Thoracic aorta (tissue), 2 donors: ENCODE measurements around the gene ADAMTS12. TPM values are rescaled to one million over a fixed set of nuclear protein-coding genes. Genes with fewer than 3 reads are reported as not detected.
A peak's percentile ranks its signal among the peaks of the same experiment; 100 is the strongest.

Source experiments
- ATAC-seq: fragments of 150-250 bp; one replicate; pipeline ENCODE4 v1.8.0; 2017; ENCODE audit warnings: low read depth; ENCODE audit not compliant: insufficient number of reproducible peaks, low FRiP score
- DNase-seq: peaks from one replicate; pipeline ENCODE4 v3.0.0-alpha.2; 2020; ENCODE audit warnings: low spot score
- H3K27ac ChIP-seq, 2 donors: fragments of 200-600 bp; sonication (generic); 1 replicate in 1 of 2; 2 replicates in 1 of 2; pipeline ENCODE4 v1.5.1; 2016; ENCODE audit warnings: mild to moderate bottlenecking in 2 of 2, moderate library complexity in 2 of 2
- H3K27me3 ChIP-seq: fragments of 200-600 bp; sonication (generic); replicated peaks from 2 replicates; pipeline ENCODE4 v1.6.0; 2016; ENCODE audit warnings: mild to moderate bottlenecking; ENCODE audit not compliant: insufficient read depth
- H3K36me3 ChIP-seq: fragments of 200-600 bp; sonication (generic); one replicate; pipeline ENCODE4 v1.5.1; 2016
- H3K4me1 ChIP-seq, 2 donors: fragments of 200-600 bp; sonication (generic); 1 replicate in 1 of 2; 2 replicates in 1 of 2; pipeline versions ENCODE4 v1.5.1 to v1.6.0; 2016; ENCODE audit warnings: low read depth in 2 of 2, mild to moderate bottlenecking in 1 of 2; ENCODE audit not compliant: control insufficient read depth in 1 of 2
- H3K4me3 ChIP-seq: fragments of 200-600 bp; sonication (generic); 2 replicates; pipeline ENCODE4 v1.5.1; 2016; ENCODE audit warnings: mild to moderate bottlenecking
- H3K9me3 ChIP-seq: fragments of 200-600 bp; sonication (generic); 2 replicates; pipeline ENCODE4 v1.5.1; 2016
- total RNA-seq, 2 donors: library from RNA; depleted of rRNA; stranded (reverse); fragments of >200 nt; gene quantifications; one replicate each; pipeline versions ENCODE4 v1.1.0 to v1.2.3, GENCODE V29; 2016
- TF ChIP-seq, protein P1 (sequence below): fragments of 200-600 bp; sonication (generic); IDR thresholded peaks from one replicate; pipeline ENCODE4 v1.5.1; 2019; ENCODE audit warnings: antibody characterized with exemption

ADAMTS12 gene
- total RNA-seq, 2 donors from 2014 or later = 7.3 to 8.0 TPM

GRCh38 chr5:33903118-33903517 is 11.3 kb upstream of the ADAMTS12 start:
- ATAC-seq (no peak), DNase-seq (no peak)
- no peaks in the 10 kb centered on the region for H3K36me3 ChIP-seq
- H3K27me3 ChIP-seq = no peaks in the 10 kb centered on the region
- TF ChIP-seq, protein P1, sequence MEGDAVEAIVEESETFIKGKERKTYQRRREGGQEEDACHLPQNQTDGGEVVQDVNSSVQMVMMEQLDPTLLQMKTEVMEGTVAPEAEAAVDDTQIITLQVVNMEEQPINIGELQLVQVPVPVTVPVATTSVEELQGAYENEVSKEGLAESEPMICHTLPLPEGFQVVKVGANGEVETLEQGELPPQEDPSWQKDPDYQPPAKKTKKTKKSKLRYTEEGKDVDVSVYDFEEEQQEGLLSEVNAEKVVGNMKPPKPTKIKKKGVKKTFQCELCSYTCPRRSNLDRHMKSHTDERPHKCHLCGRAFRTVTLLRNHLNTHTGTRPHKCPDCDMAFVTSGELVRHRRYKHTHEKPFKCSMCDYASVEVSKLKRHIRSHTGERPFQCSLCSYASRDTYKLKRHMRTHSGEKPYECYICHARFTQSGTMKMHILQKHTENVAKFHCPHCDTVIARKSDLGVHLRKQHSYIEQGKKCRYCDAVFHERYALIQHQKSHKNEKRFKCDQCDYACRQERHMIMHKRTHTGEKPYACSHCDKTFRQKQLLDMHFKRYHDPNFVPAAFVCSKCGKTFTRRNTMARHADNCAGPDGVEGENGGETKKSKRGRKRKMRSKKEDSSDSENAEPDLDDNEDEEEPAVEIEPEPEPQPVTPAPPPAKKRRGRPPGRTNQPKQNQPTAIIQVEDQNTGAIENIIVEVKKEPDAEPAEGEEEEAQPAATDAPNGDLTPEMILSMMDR = no peak
- H3K4me3 ChIP-seq = no peak overlapping the region
- peaks cover 10% of the 10 kb centered on the region for H3K9me3 ChIP-seq
- H3K27ac ChIP-seq = no peak overlapping the region
- H3K4me1 ChIP-seq = no peaks in the 10 kb centered on the region

DNA sequence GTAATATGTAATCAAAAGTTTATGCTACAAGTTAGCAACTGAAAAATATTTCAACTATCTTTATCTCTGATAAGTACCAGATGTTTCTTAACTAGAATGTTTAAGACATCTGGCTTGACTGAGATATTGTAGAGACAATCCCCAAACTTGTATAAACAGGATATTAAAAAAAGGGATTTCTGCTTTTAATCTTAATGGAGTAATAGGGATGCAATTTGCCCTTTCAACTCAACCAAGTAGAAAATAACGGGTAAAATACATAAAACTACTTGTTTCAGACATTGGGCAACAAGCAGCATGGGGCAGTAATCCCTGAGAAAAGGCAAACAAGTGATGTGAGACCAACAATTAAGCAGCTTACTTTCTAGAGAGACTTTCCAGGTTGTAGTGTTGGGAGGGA is 9.4 kb upstream of the ADAMTS12 start:
- DNase-seq = no peak
- H3K4me1 ChIP-seq = no peaks in the 10 kb centered on the region
- TF ChIP-seq, protein P1 = no peak
- no peak overlapping the region for H3K27ac ChIP-seq
- H3K27me3 ChIP-seq = no peaks in the 10 kb centered on the region
- H3K36me3 ChIP-seq = no peaks in the 10 kb centered on the region
- no peak overlapping the region for H3K4me3 ChIP-seq
- peaks cover 5% of the 10 kb centered on the region for H3K9me3 ChIP-seq
- no peak for ATAC-seq

GRCh38 chr5:33894566-33894965 is 2.8 kb upstream of the ADAMTS12 start:
- ATAC-seq (no peak), DNase-seq (no peak)
- Histone ChIP-seq H3K27me3 (no peaks in the 10 kb centered on the region), H3K9me3 (no peaks in the 10 kb centered on the region), H3K36me3 (no peaks in the 10 kb centered on the region), H3K4me1 (peaks cover 13 to 27% of the 10 kb centered on the region in 2 donors), H3K4me3 (no peak overlapping the region), H3K27ac (no peak overlapping the region)
- TF ChIP-seq, protein P1 = no peak

DNA sequence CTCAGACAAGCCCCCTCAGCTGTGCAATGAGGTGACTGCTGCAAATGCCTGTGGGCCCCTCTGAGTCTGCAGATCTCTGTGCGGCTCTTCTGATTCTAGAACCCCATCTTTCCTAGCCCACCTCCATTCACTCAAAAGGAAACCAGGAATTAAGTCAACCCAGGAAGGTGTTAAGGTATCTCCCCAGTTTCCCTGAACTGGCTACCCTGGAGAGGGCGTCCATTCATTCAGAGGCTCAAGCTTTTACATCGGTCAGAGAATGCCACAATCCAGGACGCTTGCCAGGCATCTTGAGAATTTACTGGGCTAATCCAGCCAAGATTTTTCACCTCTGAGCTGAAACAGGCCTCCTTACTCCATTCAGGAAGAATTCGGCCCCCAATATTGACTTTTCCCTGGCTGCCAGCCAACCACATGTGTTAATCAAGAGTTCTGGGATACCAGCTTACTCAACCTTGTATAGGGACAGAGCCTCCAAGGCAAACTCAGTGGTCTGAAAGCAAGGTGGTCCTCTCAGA is 889 bp upstream of the ADAMTS12 start:
- H3K27ac ChIP-seq = peak overlapping the region; percentile 33 to 38

GRCh38 chr5:33891446-33891787 is 373 bp downstream of the ADAMTS12 start:
- peak overlapping the region in 1 of 2 donors; percentile 16 for H3K27ac ChIP-seq
- DNase-seq = no peak
- no peaks in the 10 kb centered on the region for H3K36me3 ChIP-seq
- ATAC-seq = no peak
- H3K9me3 ChIP-seq = no peaks in the 10 kb centered on the region
- peaks cover 13 to 50% of the 10 kb centered on the region in 2 donors for H3K4me1 ChIP-seq
- no peaks in the 10 kb centered on the region for H3K27me3 ChIP-seq
- peak overlapping the region; percentile 70 for H3K4me3 ChIP-seq
- TF ChIP-seq, protein P1 = no peak

More for the DNA sequence above, 889 bp upstream of the ADAMTS12 start:
- H3K27me3 ChIP-seq = no peaks in the 10 kb centered on the region
- H3K9me3 ChIP-seq = no peaks in the 10 kb centered on the region
- DNase-seq = peak; percentile 34
- peaks cover 13 to 41% of the 10 kb centered on the region in 2 donors for H3K4me1 ChIP-seq
- H3K4me3 ChIP-seq = peak overlapping the region; percentile 70
- H3K36me3 ChIP-seq = no peaks in the 10 kb centered on the region
- TF ChIP-seq, protein P1 = no peak
- ATAC-seq = peak; percentile 68
